ENCODE measurements around the gene L3MBTL1.
"Not testable (repeated sequence)": the region's sequence is repeated elsewhere in the genome, so short reads cannot be mapped to it uniquely, and the experiment has no call there.

The L3MBTL1 gene

GRCh38 chr20:43507150-43508080 is at the start of gene L3MBTL1:
Gene L3MBTL1, plus strand, starts transcription at chr20:43507697. Its CDS starts 5,807 bp downstream, at chr20:43513504.
- DNase-seq, result no peak

- DNase-seq, result no peak
These were observed 49.0 kb upstream of the L3MBTL1 start for GRCh38 chr20:43458422-43458924.

- DNase-seq, result peak; percentile 10 to 12
These were observed 48.2 kb upstream of the L3MBTL1 start for GRCh38 chr20:43459022-43459942.

GRCh38 chr20:43460172-43460829 is 47.2 kb upstream of the L3MBTL1 start:
- no peak for DNase-seq

GRCh38 chr20:43460830-43461200 is 46.7 kb upstream of the L3MBTL1 start:
- DNase-seq, result no peak

- DNase-seq, result no peak
These were observed 45.4 kb upstream of the L3MBTL1 start for GRCh38 chr20:43461894-43462659.

- no peak for DNase-seq
These were observed 44.6 kb upstream of the L3MBTL1 start for GRCh38 chr20:43462660-43463526.

- no peak for DNase-seq
These were observed 43.8 kb upstream of the L3MBTL1 start for GRCh38 chr20:43463527-43464218.

- no peak for DNase-seq
These were observed 43.2 kb upstream of the L3MBTL1 start for GRCh38 chr20:43464219-43464790.

- no peak for DNase-seq
These were observed 41.9 kb upstream of the L3MBTL1 start for GRCh38 chr20:43465625-43465943.

GRCh38 chr20:43467589-43467988 is 39.9 kb upstream of the L3MBTL1 start:
- no peak for DNase-seq

- DNase-seq, result no peak
These were observed 34.7 kb upstream of the L3MBTL1 start for GRCh38 chr20:43472671-43473380.

- no peak for DNase-seq
These were observed 34.2 kb upstream of the L3MBTL1 start for GRCh38 chr20:43473381-43473704.

- no peak for DNase-seq
These were observed 30.3 kb upstream of the L3MBTL1 start for GRCh38 chr20:43477193-43477592.

GRCh38 chr20:43477619-43478018 is 29.9 kb upstream of the L3MBTL1 start:
- no peak for DNase-seq

GRCh38 chr20:43490038-43490437 is 17.5 kb upstream of the L3MBTL1 start:
- no peak for DNase-seq

- no peak for DNase-seq
These were observed 15.4 kb upstream of the L3MBTL1 start for GRCh38 chr20:43492101-43492500.

GRCh38 chr20:43495388-43495787 is 12.1 kb upstream of the L3MBTL1 start:
- DNase-seq, result no peak

- not testable (repeated sequence) for DNase-seq
These were observed 5.5 kb upstream of the L3MBTL1 start for GRCh38 chr20:43502021-43502420.

- DNase-seq, result no peak
These were observed 1.3 kb upstream of the L3MBTL1 start for GRCh38 chr20:43506238-43506637.

Data from activated CD4-positive, alpha-beta T cell treated with anti-CD3 and anti-CD28 coated beads for 4 hours (primary cell).